Measurements from ENCODE around the gene ZNF446.
A peak's percentile ranks its signal among the peaks of the same experiment; 100 is the strongest.

The ZNF446 gene

GRCh38 chr19:58516246-58516836, 40.2 kb downstream of the ZNF446 start:
- peaks cover 21% of the 10 kb centered on the region for H3K79me1 ChIP-seq (ENCODE audit: low read length)
- H3K9ac ChIP-seq (ENCODE audit: low read length) = peak overlapping the region; percentile 44
- no peak overlapping the region for H3K23ac ChIP-seq (ENCODE audit: low read length)
- no peak overlapping the region for H4K8ac ChIP-seq (ENCODE audit: low read depth, low read length)
- H3K18ac ChIP-seq (ENCODE audit: low read length) = no peak overlapping the region
- no peak overlapping the region for H2BK5ac ChIP-seq (ENCODE audit: low read length)
- no peak overlapping the region for H3K4ac ChIP-seq (ENCODE audit: low read depth, low read length)
- H3K27me3 ChIP-seq (ENCODE audit: insufficient read depth, low read length, poor library complexity) = no peaks in the 10 kb centered on the region
- no peak overlapping the region for H2BK120ac ChIP-seq (ENCODE audit: low read depth, low read length)
- H3K4me1 ChIP-seq (ENCODE audit: control insufficient read depth, low read depth, low read length) = peaks cover 11% of the 10 kb centered on the region
- H3K4me2 ChIP-seq (ENCODE audit: low read length) = no peak overlapping the region
- peaks cover 5% of the 10 kb centered on the region for H3K36me3 ChIP-seq (ENCODE audit: control insufficient read depth, insufficient read depth, low read length)
- no peak overlapping the region for H4K5ac ChIP-seq (ENCODE audit: low read length)
- H3K4me3 ChIP-seq (ENCODE audit: low read length) = no peak overlapping the region
- no CpG with 5 or more reads among the region's 25 CpGs for WGBS (ENCODE audit: extremely low coverage, insufficient coverage, low lambda C conversion rate)
- H3K27ac ChIP-seq (ENCODE audit: low read depth, low read length) = no peak overlapping the region
- peaks cover 18% of the 10 kb centered on the region for H3K79me2 ChIP-seq (ENCODE audit: control insufficient read depth, insufficient read depth, low read length)
- no peak overlapping the region for H2BK15ac ChIP-seq (replicated peaks; ENCODE audit: low read depth)
- DNase-seq = no peak
- H3K56ac ChIP-seq (ENCODE audit: low read length) = peak overlapping the region; percentile 70
- no peak overlapping the region for H2AK5ac ChIP-seq (ENCODE audit: low read length)

- H3K36me3 ChIP-seq (ENCODE audit: control insufficient read depth, insufficient read depth, low read length) = peaks cover 5% of the 10 kb centered on the region
- no peak overlapping the region for H3K23ac ChIP-seq (ENCODE audit: low read length)
- no peak overlapping the region for H3K4me2 ChIP-seq (ENCODE audit: low read length)
- no peak overlapping the region for H2AK5ac ChIP-seq (ENCODE audit: low read length)
- H3K9ac ChIP-seq (ENCODE audit: low read length) = no peak overlapping the region
- H4K8ac ChIP-seq (ENCODE audit: low read depth, low read length) = no peak overlapping the region
- peaks cover 21% of the 10 kb centered on the region for H3K79me1 ChIP-seq (ENCODE audit: low read length)
- H3K4me3 ChIP-seq (ENCODE audit: low read length) = no peak overlapping the region
- peaks cover 18% of the 10 kb centered on the region for H3K79me2 ChIP-seq (ENCODE audit: control insufficient read depth, insufficient read depth, low read length)
- H2BK15ac ChIP-seq (replicated peaks; ENCODE audit: low read depth) = no peak overlapping the region
- DNase-seq = no peak
- no peak overlapping the region for H3K4ac ChIP-seq (ENCODE audit: low read depth, low read length)
- H2BK5ac ChIP-seq (ENCODE audit: low read length) = no peak overlapping the region
- no peak overlapping the region for H4K5ac ChIP-seq (ENCODE audit: low read length)
- no CpG with 5 or more reads among the region's 65 CpGs for WGBS (ENCODE audit: extremely low coverage, insufficient coverage, low lambda C conversion rate)
- no peak overlapping the region for H3K18ac ChIP-seq (ENCODE audit: low read length)
- peaks cover 11% of the 10 kb centered on the region for H3K4me1 ChIP-seq (ENCODE audit: control insufficient read depth, low read depth, low read length)
- no peak overlapping the region for H2BK120ac ChIP-seq (ENCODE audit: low read depth, low read length)
- H3K56ac ChIP-seq (ENCODE audit: low read length) = no peak overlapping the region
- no peaks in the 10 kb centered on the region for H3K27me3 ChIP-seq (ENCODE audit: insufficient read depth, low read length, poor library complexity)
- H3K27ac ChIP-seq (ENCODE audit: low read depth, low read length) = no peak overlapping the region
Measured at GRCh38 chr19:58516964-58517833, 41.0 kb downstream of the ZNF446 start.

- Histone ChIP-seq H3K27ac (ENCODE audit: low read depth, low read length) (peak overlapping the region; percentile 95), H3K4me3 (ENCODE audit: low read length) (peak overlapping the region; percentile 62), H4K8ac (ENCODE audit: low read depth, low read length) (no peak overlapping the region), H3K79me1 (ENCODE audit: low read length) (peaks cover 21% of the 10 kb centered on the region), H3K4ac (ENCODE audit: low read depth, low read length) (peak overlapping the region; percentile 86), H2BK5ac (ENCODE audit: low read length) (no peak overlapping the region), H2BK15ac (replicated peaks; ENCODE audit: low read depth) (no peak overlapping the region), H3K79me2 (ENCODE audit: control insufficient read depth, insufficient read depth, low read length) (peaks cover 18% of the 10 kb centered on the region), H4K5ac (ENCODE audit: low read length) (no peak overlapping the region), H3K56ac (ENCODE audit: low read length) (peak overlapping the region; percentile 97), H3K23ac (ENCODE audit: low read length) (peak overlapping the region; percentile 7), H3K4me2 (ENCODE audit: low read length) (peak overlapping the region; percentile 91), H3K36me3 (ENCODE audit: control insufficient read depth, insufficient read depth, low read length) (peaks cover 5% of the 10 kb centered on the region), H3K4me1 (ENCODE audit: control insufficient read depth, low read depth, low read length) (peaks cover 11% of the 10 kb centered on the region), H3K27me3 (ENCODE audit: insufficient read depth, low read length, poor library complexity) (no peaks in the 10 kb centered on the region), H3K18ac (ENCODE audit: low read length) (peak overlapping the region; percentile 13), H2AK5ac (ENCODE audit: low read length) (peak overlapping the region; percentile 54), H3K9ac (ENCODE audit: low read length) (peak overlapping the region; percentile 90), H2BK120ac (ENCODE audit: low read depth, low read length) (no peak overlapping the region)
- no CpG with 5 or more reads among the region's 22 CpGs for WGBS (ENCODE audit: extremely low coverage, insufficient coverage, low lambda C conversion rate)
- DNase-seq = no peak
Measured at GRCh38 chr19:58518256-58519086, 42.3 kb downstream of the ZNF446 start.

- Histone ChIP-seq H3K36me3 (ENCODE audit: control insufficient read depth, insufficient read depth, low read length) (peaks cover 5% of the 10 kb centered on the region), H3K4me3 (ENCODE audit: low read length) (peak overlapping the region; percentile 62), H3K23ac (ENCODE audit: low read length) (peak overlapping the region; percentile 7), H2AK5ac (ENCODE audit: low read length) (no peak overlapping the region), H3K4me2 (ENCODE audit: low read length) (peak overlapping the region; percentile 91), H3K56ac (ENCODE audit: low read length) (peak overlapping the region; percentile 97), H3K9ac (ENCODE audit: low read length) (peak overlapping the region; percentile 90), H2BK15ac (replicated peaks; ENCODE audit: low read depth) (no peak overlapping the region), H4K8ac (ENCODE audit: low read depth, low read length) (peak overlapping the region; percentile 43), H3K79me2 (ENCODE audit: control insufficient read depth, insufficient read depth, low read length) (peaks cover 18% of the 10 kb centered on the region), H3K27ac (ENCODE audit: low read depth, low read length) (peak overlapping the region; percentile 95), H3K4ac (ENCODE audit: low read depth, low read length) (peak overlapping the region; percentile 86), H2BK120ac (ENCODE audit: low read depth, low read length) (peak overlapping the region; percentile 8), H3K27me3 (ENCODE audit: insufficient read depth, low read length, poor library complexity) (no peaks in the 10 kb centered on the region), H2BK5ac (ENCODE audit: low read length) (no peak overlapping the region), H3K4me1 (ENCODE audit: control insufficient read depth, low read depth, low read length) (peaks cover 11% of the 10 kb centered on the region), H3K79me1 (ENCODE audit: low read length) (peaks cover 21% of the 10 kb centered on the region), H3K18ac (ENCODE audit: low read length) (peak overlapping the region; percentile 75), H4K5ac (ENCODE audit: low read length) (no peak overlapping the region)
- no CpG with 5 or more reads among the region's 14 CpGs for WGBS (ENCODE audit: extremely low coverage, insufficient coverage, low lambda C conversion rate)
- peak; percentile 89 for DNase-seq
Measured at GRCh38 chr19:58519087-58519354, 42.9 kb downstream of the ZNF446 start.

GRCh38 chr19:58519355-58520256, 43.5 kb downstream of the ZNF446 start, which contains the start of gene ZBTB45:
Gene ZBTB45, minus strand, starts transcription at chr19:58519810. Its CDS starts 2,137 bp downstream, at chr19:58517673.
- no CpG with 5 or more reads among the region's 87 CpGs for WGBS (ENCODE audit: extremely low coverage, insufficient coverage, low lambda C conversion rate)
- Histone ChIP-seq H3K4me1 (ENCODE audit: control insufficient read depth, low read depth, low read length) (peaks cover 7% of the 10 kb centered on the region), H4K5ac (ENCODE audit: low read length) (peak within 1 kb of the TSS; percentile 60), H3K36me3 (ENCODE audit: control insufficient read depth, insufficient read depth, low read length) (peaks cover 5% of the 10 kb centered on the region), H3K27ac (ENCODE audit: low read depth, low read length) (peak within 1 kb of the TSS; percentile 95), H3K18ac (ENCODE audit: low read length) (peak within 1 kb of the TSS; percentile 75), H3K27me3 (ENCODE audit: insufficient read depth, low read length, poor library complexity) (no peaks in the 10 kb centered on the region), H3K79me2 (ENCODE audit: control insufficient read depth, insufficient read depth, low read length) (peaks cover 14% of the 10 kb centered on the region), H3K56ac (ENCODE audit: low read length) (peak within 1 kb of the TSS; percentile 97), H2BK120ac (ENCODE audit: low read depth, low read length) (peak within 1 kb of the TSS; percentile 8), H3K9ac (ENCODE audit: low read length) (peak within 1 kb of the TSS; percentile 90), H3K79me1 (ENCODE audit: low read length) (peaks cover 18% of the 10 kb centered on the region), H2BK15ac (replicated peaks; ENCODE audit: low read depth) (no peak within 1 kb of the TSS), H3K4me2 (ENCODE audit: low read length) (peak within 1 kb of the TSS; percentile 93), H2AK5ac (ENCODE audit: low read length) (peak within 1 kb of the TSS; percentile 54), H3K23ac (ENCODE audit: low read length) (peak within 1 kb of the TSS; percentile 56), H3K4ac (ENCODE audit: low read depth, low read length) (peak within 1 kb of the TSS; percentile 86), H3K4me3 (ENCODE audit: low read length) (peak within 1 kb of the TSS; percentile 62), H2BK5ac (ENCODE audit: low read length) (peak within 1 kb of the TSS; percentile 80), H4K8ac (ENCODE audit: low read depth, low read length) (peak within 1 kb of the TSS; percentile 43)
- peak; percentile 98 for DNase-seq

All from mesendoderm (in vitro differentiated cells).